Neural cell (in vitro differentiated cells): Measurements from ENCODE around the gene KRT73.

Experiments used
- CTCF ChIP-seq: fragments of 450-650 bp; IDR thresholded peaks from 2 replicates; pipeline ENCODE4 v1.5.1; 2014; ENCODE audit warnings: antibody characterized with exemption, mild to moderate bottlenecking, moderate library complexity; ENCODE audit not compliant: poor library complexity, severe bottlenecking
- EP300 ChIP-seq: fragments of 450-650 bp; conservative IDR thresholded peaks from 2 replicates; pipeline ENCODE4 v1.6.1; 2014; ENCODE audit warnings: antibody characterized with exemption, mild to moderate bottlenecking, moderate library complexity; ENCODE audit not compliant: poor library complexity, severe bottlenecking
- EZH2 ChIP-seq: fragments of 200-600, 300-800 bp; shearing (Covaris generic), sonication (generic); IDR thresholded peaks from 2 replicates; pipeline ENCODE4 v1.6.1; 2014; ENCODE audit warnings: antibody characterized with exemption, low read length, borderline replicate concordance, mild to moderate bottlenecking; ENCODE audit not compliant: insufficient read depth, poor library complexity, severe bottlenecking
- MXI1 ChIP-seq: fragments of 450-650 bp; conservative IDR thresholded peaks from 2 replicates; pipeline ENCODE4 v1.6.1; 2014; ENCODE audit warnings: antibody characterized with exemption, mild to moderate bottlenecking; ENCODE audit not compliant: poor library complexity, severe bottlenecking
- POLR2AphosphoS5 ChIP-seq: IDR thresholded peaks from 2 replicates; pipeline ENCODE4 v1.6.1; 2012
- RAD21 ChIP-seq: fragments of 450-650 bp; conservative IDR thresholded peaks from 2 replicates; pipeline ENCODE4 v1.6.1; 2014; ENCODE audit warnings: antibody characterized with exemption, mild to moderate bottlenecking, moderate library complexity
- SMC3 ChIP-seq: fragments of 450-650 bp; conservative IDR thresholded peaks from 2 replicates; pipeline ENCODE4 v1.6.1; 2014; ENCODE audit warnings: antibody characterized with exemption, mild to moderate bottlenecking, moderate library complexity; ENCODE audit not compliant: poor library complexity

- TF ChIP-seq EP300: no peak
- no peak for TF ChIP-seq CTCF
- TF ChIP-seq POLR2AphosphoS5: no peak
- TF ChIP-seq MXI1: no peak
- TF ChIP-seq RAD21: no peak
- TF ChIP-seq SMC3: no peak
- TF ChIP-seq EZH2: no peak
Observed at GRCh38 chr12:52615912-52616311, 2.4 kb downstream of the KRT73 start.
